NT2/D1 (cell line): ENCODE data around the gene JAKMIP2.
A peak's percentile ranks its signal among the peaks of the same experiment; 100 is the strongest.
"Not testable (repeated sequence)": the region's sequence is repeated elsewhere in the genome, so short reads cannot be mapped to it uniquely, and the experiment has no call there.

Experiments
- DNase-seq: peaks from one replicate; pipeline ENCODE4 v3.0.0-alpha.2; 2011; ENCODE audit warnings: low read depth, low spot score
- H3K27me3 ChIP-seq: 2 replicates; pipeline ENCODE4 v1.6.0; 2011; ENCODE audit warnings: mild to moderate bottlenecking; ENCODE audit not compliant: insufficient read length, insufficient read depth
- H3K36me3 ChIP-seq: 2 replicates; pipeline ENCODE4 v1.6.1; 2011; ENCODE audit warnings: mild to moderate bottlenecking, low read length, mixed read lengths; ENCODE audit not compliant: insufficient read depth, insufficient read length
- H3K4me1 ChIP-seq: 2 replicates; pipeline ENCODE4 v1.5.1; 2011; ENCODE audit not compliant: insufficient read depth, insufficient read length
- H3K4me3 ChIP-seq: 2 replicates; pipeline ENCODE4 v1.5.1; 2011; ENCODE audit warnings: low read depth; ENCODE audit not compliant: insufficient read length
- H3K9ac ChIP-seq: 2 replicates; pipeline ENCODE4 v1.6.0; 2011; ENCODE audit warnings: low read depth; ENCODE audit not compliant: insufficient read length
- H3K9me3 ChIP-seq: 2 replicates; pipeline ENCODE4 v1.5.1; 2011; ENCODE audit warnings: mild to moderate bottlenecking, low read length; ENCODE audit not compliant: insufficient read depth
- SUZ12 ChIP-seq: IDR thresholded peaks from 2 replicates; pipeline ENCODE4 v1.6.1; 2011; ENCODE audit not compliant: insufficient read length, insufficient read depth; ENCODE audit errors: extremely low read depth
- YY1 ChIP-seq: IDR thresholded peaks from 2 replicates; pipeline ENCODE4 v1.6.1; 2011; ENCODE audit not compliant: insufficient read length, insufficient read depth
- ZNF274 ChIP-seq: IDR thresholded peaks from 2 replicates; pipeline ENCODE4 v1.6.1; 2011; ENCODE audit warnings: mild to moderate bottlenecking, low read depth, low read length

JAKMIP2 gene

GRCh38 chr5:147782110-147783028 is at the start of gene JAKMIP2:
Gene JAKMIP2 (minus strand): TSS chr5:147782728. CDS start chr5:147671806, 110,922 bp downstream.
- no peak for TF ChIP-seq ZNF274
- TF ChIP-seq YY1 = no peak
- TF ChIP-seq SUZ12 = no peak
- Histone ChIP-seq H3K27me3 (no peaks in the 10 kb centered on the region), H3K4me1 (no peaks in the 10 kb centered on the region), H3K4me3 (peak within 1 kb of the TSS; percentile 74), H3K36me3 (no peaks in the 10 kb centered on the region), H3K9ac (peak within 1 kb of the TSS; percentile 75), H3K9me3 (no peaks in the 10 kb centered on the region)
- DNase-seq = peak; percentile 94

- no peak within 1 kb of the TSS for H3K9ac ChIP-seq
- H3K4me3 ChIP-seq = no peak within 1 kb of the TSS
- no peak for DNase-seq
- no peaks in the 10 kb centered on the region for H3K4me1 ChIP-seq
- H3K27me3 ChIP-seq = no peaks in the 10 kb centered on the region
- no peaks in the 10 kb centered on the region for H3K36me3 ChIP-seq
- no peaks in the 10 kb centered on the region for H3K9me3 ChIP-seq
- TF ChIP-seq YY1 (no peak), SUZ12 (no peak), ZNF274 (no peak)
These were observed 48.9 kb upstream of the JAKMIP2 start, which contains the start of gene SPINK1 for GRCh38 chr5:147831465-147831864. Gene SPINK1 (minus strand): TSS chr5:147831671. CDS start chr5:147831577, 94 bp downstream.

- TF ChIP-seq ZNF274 = no peak
- TF ChIP-seq SUZ12 = no peak
- no peak for TF ChIP-seq YY1
- H3K4me3 ChIP-seq = no peak overlapping the region
- no peaks in the 10 kb centered on the region for H3K9me3 ChIP-seq
- no peak overlapping the region for H3K9ac ChIP-seq
- no peaks in the 10 kb centered on the region for H3K27me3 ChIP-seq
- DNase-seq = no peak
- H3K36me3 ChIP-seq = no peaks in the 10 kb centered on the region
- no peaks in the 10 kb centered on the region for H3K4me1 ChIP-seq
These were observed 47.5 kb upstream of the JAKMIP2 start for GRCh38 chr5:147830035-147830434.

GRCh38 chr5:147827017-147827416 is 44.5 kb upstream of the JAKMIP2 start:
- not testable (repeated sequence) for H3K27me3 ChIP-seq, H3K4me3 ChIP-seq, H3K36me3 ChIP-seq, H3K4me1 ChIP-seq, DNase-seq, H3K9ac ChIP-seq, H3K9me3 ChIP-seq

GRCh38 chr5:147826361-147826760 is 43.8 kb upstream of the JAKMIP2 start:
- DNase-seq = no peak
- H3K9me3 ChIP-seq = no peaks in the 10 kb centered on the region
- no peaks in the 10 kb centered on the region for H3K36me3 ChIP-seq
- H3K4me3 ChIP-seq = no peak overlapping the region
- no peaks in the 10 kb centered on the region for H3K4me1 ChIP-seq
- TF ChIP-seq ZNF274 (no peak), YY1 (no peak), SUZ12 (no peak)
- no peaks in the 10 kb centered on the region for H3K27me3 ChIP-seq
- H3K9ac ChIP-seq = no peak overlapping the region

GRCh38 chr5:147822686-147823491 is 40.4 kb upstream of the JAKMIP2 start:
- H3K36me3 ChIP-seq = no peaks in the 10 kb centered on the region
- peak; percentile 15 for DNase-seq
- TF ChIP-seq YY1 (no peak), SUZ12 (no peak), ZNF274 (no peak)
- no peaks in the 10 kb centered on the region for H3K4me1 ChIP-seq
- no peaks in the 10 kb centered on the region for H3K9me3 ChIP-seq
- H3K4me3 ChIP-seq = no peak overlapping the region
- no peak overlapping the region for H3K9ac ChIP-seq
- H3K27me3 ChIP-seq = no peaks in the 10 kb centered on the region

GRCh38 chr5:147822222-147822621 is 39.7 kb upstream of the JAKMIP2 start:
- not testable (repeated sequence) for H3K4me1 ChIP-seq, H3K9me3 ChIP-seq, H3K4me3 ChIP-seq, H3K36me3 ChIP-seq, H3K27me3 ChIP-seq, H3K9ac ChIP-seq, DNase-seq
